Stimulated activated CD8-positive, alpha-beta memory T cell treated with anti-CD3 and anti-CD28 coated beads, Interleukin-7, amount 100 ng/mL, for 1 hour (primary cell): ENCODE results near the gene HSD17B10.
"Not testable (repeated sequence)": the region's sequence is repeated elsewhere in the genome, so short reads cannot be mapped to it uniquely, and the experiment has no call there.

ENCODE experiments used
- DNase-seq, 2 donors: peaks; one replicate each; pipeline ENCODE4 v3.0.0-alpha.2; 2020; ENCODE audit warnings: low read depth in 2 of 2

Gene HSD17B10

GRCh38 chrX:53437206-53437605, 3.0 kb upstream of the HSD17B10 start:
- DNase-seq, result no peak

- DNase-seq, result peak; percentile 24 to 26
Observed at GRCh38 chrX:53435997-53436396, 1.8 kb upstream of the HSD17B10 start.

GRCh38 chrX:53430231-53430630, 3.9 kb downstream of the HSD17B10 start:
- no peak for DNase-seq

GRCh38 chrX:53429755-53430154, 4.4 kb downstream of the HSD17B10 start:
- DNase-seq, result no peak

- DNase-seq, result no peak
Observed at GRCh38 chrX:53422861-53423306, 11.3 kb downstream of the HSD17B10 start, which contains the start of gene RIBC1. Gene RIBC1, plus strand, starts transcription at chrX:53422873. Its CDS starts 3,404 bp downstream, at chrX:53426277.

- peak; percentile 86 to 93 for DNase-seq
Observed at GRCh38 chrX:53422086-53422860, 11.9 kb downstream of the HSD17B10 start, which contains the start of gene SMC1A. Gene SMC1A, minus strand, starts transcription at chrX:53422654. Its CDS starts 54 bp downstream, at chrX:53422600.

GRCh38 chrX:53421772-53422085, 12.4 kb downstream of the HSD17B10 start:
- no peak for DNase-seq

GRCh38 chrX:53421125-53421524, 13.0 kb downstream of the HSD17B10 start:
- DNase-seq, result no peak

- DNase-seq, result not testable (repeated sequence)
Observed at GRCh38 chrX:53420351-53420750, 13.8 kb downstream of the HSD17B10 start.

GRCh38 chrX:53412446-53412845, 21.7 kb downstream of the HSD17B10 start:
- no peak for DNase-seq

GRCh38 chrX:53403535-53403934, 30.6 kb downstream of the HSD17B10 start:
- DNase-seq, result no peak

GRCh38 chrX:53398216-53398615, 36.0 kb downstream of the HSD17B10 start:
- DNase-seq, result no peak

GRCh38 chrX:53395605-53396298, 38.4 kb downstream of the HSD17B10 start:
- DNase-seq, result no peak

- DNase-seq, result no peak
Observed at GRCh38 chrX:53383376-53384076, 50.6 kb downstream of the HSD17B10 start.
